HepG2 (cell line): Measurements from ENCODE around the gene PRR20C.
"Not testable (repeated sequence)": the region's sequence is repeated elsewhere in the genome, so short reads cannot be mapped to it uniquely, and the experiment has no call there.

Source experiments
- ZNF136 ChIP-seq: sonication (generic); formaldehyde crosslinking; IDR thresholded peaks from 2 replicates; pipeline ENCODE4 v1.8.1; 2022; ENCODE audit warnings: low read depth, mild to moderate bottlenecking, moderate library complexity, missing genetic modification reagents
- TF ChIP-seq, protein P1 (sequence below): sonication (generic); formaldehyde crosslinking; IDR thresholded peaks from 2 replicates; pipeline ENCODE4 v1.4.0; 2020; ENCODE audit warnings: missing genetic modification reagents

DNA sequence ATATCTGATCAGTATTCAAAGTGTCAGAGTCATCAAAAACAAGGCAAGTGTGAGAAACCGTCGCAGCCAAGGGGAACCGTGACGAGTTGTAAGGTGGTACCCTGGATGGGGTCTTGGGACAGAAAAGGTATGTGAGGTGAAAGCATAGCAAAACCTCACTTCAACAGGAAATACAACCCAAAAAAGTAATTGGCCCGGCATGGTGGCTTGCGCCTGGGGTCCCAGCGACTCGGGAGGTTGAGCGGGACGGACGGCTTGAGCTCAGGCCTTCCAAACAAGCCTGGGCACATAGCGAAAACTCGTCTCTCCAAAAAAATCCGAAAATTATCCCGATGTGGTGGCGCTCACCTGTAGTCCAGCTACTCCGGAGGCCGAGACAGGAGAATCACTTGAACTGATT lies 14.1 kb upstream of the PRR20C start:
- TF ChIP-seq ZNF136, result not testable (repeated sequence)
- TF ChIP-seq, protein P1, sequence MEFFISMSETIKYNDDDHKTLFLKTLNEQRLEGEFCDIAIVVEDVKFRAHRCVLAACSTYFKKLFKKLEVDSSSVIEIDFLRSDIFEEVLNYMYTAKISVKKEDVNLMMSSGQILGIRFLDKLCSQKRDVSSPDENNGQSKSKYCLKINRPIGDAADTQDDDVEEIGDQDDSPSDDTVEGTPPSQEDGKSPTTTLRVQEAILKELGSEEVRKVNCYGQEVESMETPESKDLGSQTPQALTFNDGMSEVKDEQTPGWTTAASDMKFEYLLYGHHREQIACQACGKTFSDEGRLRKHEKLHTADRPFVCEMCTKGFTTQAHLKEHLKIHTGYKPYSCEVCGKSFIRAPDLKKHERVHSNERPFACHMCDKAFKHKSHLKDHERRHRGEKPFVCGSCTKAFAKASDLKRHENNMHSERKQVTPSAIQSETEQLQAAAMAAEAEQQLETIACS (CRISPR knock-in tag), result not testable (repeated sequence)
